HG03558 (cell line): ENCODE results near the gene CORO1C.
"Not testable (repeated sequence)": the region's sequence is repeated elsewhere in the genome, so short reads cannot be mapped to it uniquely, and the experiment has no call there.

Source experiments
- ATAC-seq: cut with Tn5 transposase; IDR thresholded peaks from one replicate; pipeline ENCODE4 v1.9.1; 2021; ENCODE audit warnings: moderate number of reproducible peaks; ENCODE audit not compliant: unreplicated experiment; ENCODE audit errors: extremely low read depth

CORO1C gene

DNA sequence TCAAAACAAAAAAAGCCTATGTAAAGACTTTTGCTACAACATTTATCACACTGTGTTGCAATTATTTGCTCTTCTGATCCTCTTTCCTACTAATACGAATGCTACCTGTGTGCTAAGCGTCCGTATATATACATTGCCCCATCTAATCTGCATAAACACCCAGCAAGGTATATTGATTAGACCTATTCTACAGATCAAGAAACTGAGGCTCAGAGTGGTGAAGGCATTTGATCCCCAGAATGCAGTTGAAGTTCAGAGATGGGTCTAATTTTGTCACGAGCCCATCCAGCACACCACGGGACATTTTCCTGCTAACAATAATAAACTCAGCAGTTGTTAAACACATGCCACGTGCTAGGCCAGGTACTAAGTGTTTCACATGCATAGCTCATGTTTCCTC, 25.1 kb upstream of the CORO1C start:
- ATAC-seq = no peak

DNA sequence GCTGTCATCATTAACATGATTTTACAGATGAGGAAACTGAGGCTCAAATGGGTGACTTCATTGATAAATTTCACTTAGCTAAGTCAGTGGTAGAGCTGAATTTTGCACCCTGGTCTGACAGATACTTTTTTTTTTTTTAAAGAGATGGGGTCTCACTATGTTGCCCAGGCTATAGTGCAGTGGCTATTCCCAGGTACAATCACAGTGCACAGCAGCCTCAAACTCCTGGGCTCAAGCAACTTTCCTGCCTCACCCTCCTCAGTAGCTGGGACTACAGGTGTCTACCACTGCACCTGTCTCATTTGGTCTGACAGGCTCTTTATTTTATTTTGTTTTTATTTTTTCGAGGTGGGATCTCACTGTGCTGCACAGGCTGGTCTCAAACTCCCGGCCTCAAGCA, 24.2 kb upstream of the CORO1C start:
- ATAC-seq = no peak

DNA sequence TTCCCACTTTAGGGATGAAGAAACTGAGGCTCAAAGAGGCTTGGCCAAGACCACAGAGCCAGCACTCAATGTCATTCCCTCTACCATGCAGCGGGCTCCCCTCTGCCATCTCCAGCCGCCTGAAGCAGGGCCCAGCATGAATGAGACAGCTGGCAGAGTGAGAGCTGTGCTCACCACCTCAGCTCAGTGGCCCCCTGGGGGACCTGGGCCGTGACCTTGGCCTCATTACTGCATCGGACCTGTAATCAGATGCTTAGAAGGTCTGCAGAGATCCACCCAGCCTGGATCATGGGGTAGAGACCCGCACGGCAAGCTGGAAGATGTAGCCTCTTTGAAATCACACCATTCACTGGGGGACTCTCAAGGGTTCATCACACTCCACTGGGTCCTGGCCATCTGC, 22.7 kb upstream of the CORO1C start:
- no peak for ATAC-seq

DNA sequence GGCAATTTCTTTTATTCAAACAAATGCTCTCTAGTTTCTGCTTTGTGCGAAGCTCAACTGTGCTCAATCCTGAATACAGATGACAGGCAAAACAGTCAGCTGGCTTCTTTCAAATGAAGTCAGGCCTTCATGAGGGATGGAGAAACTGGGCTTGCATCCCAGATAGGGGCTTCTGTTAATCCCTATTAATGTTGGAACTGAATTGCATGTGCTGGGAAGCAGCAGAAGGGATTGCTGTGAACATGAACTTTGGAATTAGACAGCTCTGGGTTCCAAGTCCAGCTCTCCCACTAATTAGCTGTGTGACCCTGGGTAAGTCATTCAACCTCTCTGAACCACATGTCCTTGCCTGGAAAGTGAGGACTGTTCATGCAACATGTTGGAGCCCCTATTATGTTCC, 21.1 kb upstream of the CORO1C start:
- ATAC-seq = no peak

DNA sequence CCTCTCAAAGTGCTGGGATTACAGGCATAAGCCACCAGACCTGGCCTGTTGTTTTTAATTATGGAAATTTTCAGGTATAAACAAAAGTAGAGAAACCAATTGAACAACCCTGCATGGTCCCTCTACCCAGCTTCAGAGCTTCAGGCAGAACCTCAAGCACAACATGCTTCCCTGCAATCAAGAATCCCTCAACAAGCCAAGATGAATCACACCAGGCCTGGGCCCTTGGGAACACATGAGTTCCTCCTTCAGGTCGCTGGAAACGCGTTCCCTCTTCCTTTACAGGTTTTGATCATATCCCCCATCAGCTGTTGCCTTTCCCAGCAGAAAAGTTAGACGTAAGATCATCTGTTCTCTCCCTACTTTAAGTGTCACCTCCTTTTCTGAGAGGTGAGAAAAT, 20.5 kb upstream of the CORO1C start:
- no peak for ATAC-seq

DNA sequence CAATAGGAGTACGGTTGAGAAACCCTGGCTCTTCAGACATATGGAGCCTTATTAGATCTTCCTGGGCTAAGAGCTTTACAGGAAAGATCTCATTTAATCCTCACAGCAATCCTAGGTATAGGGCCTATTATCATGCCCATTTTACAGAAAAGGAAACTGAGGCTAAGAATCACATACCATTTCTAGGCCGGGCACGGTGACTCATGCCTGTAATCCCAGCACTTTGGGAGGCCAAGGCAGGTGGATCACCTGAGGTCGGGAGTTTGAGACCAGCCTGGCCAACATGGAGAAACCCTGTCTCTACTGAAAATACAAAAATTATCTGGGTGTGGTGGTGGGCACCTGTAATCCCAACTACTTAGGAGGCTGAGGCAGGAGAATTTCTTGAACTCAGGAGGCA, 19.7 kb upstream of the CORO1C start:
- not testable (repeated sequence) for ATAC-seq

DNA sequence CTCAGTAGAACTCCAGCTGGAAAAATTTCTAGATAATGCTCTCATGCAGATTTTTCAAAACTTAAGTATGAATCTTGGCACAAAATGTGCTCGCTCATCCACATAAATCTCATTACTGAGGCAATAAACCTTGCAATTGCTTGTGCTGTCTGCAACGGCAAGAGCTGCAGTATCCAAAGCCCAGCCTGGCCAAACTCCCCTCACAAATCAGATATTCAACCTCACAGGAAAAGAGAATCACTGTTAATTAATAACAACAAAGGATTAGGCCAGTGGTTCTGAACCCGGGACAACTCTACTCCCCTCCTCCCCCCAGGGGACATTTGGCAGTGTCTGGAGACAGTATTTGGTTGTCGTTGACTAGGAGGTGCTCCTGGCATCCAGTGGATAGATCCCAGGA, 19.2 kb upstream of the CORO1C start:
- ATAC-seq = no peak

DNA sequence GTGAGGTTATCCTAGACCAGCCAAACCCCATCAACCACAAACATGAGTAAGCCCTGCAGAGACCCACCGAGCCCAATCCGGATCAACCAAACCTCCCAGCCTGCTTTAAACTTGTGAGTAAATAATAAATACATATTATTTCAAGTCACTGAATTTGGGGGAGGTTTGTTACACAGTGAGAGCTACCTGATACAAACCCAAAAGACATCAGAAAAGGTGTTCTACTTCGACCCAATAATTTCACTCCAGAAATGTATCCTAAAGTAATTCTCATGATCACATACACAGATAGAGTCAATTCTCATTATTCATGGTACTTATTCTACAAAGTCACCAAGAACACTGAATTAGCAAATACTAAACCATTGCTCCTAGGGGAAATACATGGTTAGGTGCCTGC, 16.2 kb upstream of the CORO1C start:
- no peak for ATAC-seq

DNA sequence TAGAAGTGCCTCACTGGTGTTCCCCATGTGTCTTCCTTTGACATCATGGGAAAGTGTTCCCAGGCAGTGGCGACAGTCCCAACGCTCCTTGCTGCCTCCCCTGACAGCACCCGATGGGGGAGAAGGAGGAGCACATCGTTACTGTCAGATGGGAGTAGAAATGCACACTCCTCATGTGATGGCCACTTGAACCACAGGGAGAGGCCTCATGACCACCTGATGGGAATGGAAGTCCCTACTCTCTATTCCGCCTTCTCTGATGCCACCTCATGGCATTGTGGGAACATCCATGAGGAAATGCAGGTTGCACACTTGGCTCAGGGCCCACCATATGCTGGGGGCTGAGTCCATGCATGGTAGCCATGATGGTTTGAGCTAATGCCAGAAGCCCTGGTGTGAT, 14.3 kb upstream of the CORO1C start:
- ATAC-seq = no peak

DNA sequence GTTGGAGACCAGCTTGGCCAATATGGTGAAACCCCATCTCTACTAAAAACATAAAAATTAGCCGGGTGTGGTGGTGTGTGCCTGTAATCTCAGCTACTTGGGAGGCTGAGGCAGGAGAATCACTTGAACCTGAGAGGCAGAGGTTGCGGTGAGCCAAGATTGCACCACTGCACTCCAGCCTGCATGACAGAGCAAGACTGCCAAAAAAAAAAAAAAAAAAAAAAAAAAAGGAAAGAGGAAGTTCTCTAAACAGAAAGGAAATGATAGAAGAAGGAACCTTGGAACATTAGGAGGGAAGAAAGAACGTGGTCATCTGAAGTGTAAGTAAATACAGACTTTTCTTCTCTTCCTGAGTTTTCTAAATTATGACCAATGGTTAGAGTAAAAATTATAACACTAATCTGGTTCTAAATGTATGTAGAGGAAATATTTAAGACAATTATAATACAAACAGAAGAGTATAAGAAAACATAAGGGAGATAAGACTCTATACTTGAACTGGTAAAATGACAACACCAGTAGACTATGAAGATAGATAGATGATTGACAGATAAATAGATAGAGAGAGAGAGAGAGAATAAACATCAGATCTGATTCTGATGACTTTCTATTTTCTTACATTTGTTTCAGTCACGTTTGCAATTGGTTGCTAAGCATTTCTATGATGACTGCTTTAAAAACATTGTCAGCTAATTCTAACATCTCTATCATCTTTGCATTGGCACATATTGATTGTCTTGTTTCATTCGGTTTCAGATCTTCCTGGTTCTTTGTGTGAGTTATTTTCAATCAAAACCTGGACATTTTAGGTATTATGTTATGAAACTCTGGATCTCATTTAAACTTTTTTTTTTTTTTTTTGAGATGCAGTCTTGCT, 12.9 kb upstream of the CORO1C start:
- ATAC-seq = no peak

DNA sequence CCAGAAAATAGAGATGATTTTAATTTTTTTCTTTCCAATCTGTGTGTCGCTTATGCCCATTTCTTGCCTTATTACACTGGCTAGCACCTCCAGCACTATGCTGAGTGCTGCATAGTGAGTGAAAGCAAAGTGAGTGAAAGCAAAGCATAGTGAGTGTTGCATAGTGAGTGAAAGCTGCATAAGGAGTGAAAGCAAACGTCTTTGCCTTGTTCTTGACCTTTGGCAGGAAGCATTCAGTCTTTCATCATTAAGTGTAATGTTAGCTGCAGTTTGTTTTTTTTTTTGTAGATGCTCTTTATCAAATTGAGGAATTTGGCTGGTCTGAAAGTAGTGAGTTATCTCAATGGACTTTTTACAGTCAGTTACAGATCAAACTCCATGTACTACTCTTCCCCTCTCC, 6.9 kb upstream of the CORO1C start:
- ATAC-seq = no peak

DNA sequence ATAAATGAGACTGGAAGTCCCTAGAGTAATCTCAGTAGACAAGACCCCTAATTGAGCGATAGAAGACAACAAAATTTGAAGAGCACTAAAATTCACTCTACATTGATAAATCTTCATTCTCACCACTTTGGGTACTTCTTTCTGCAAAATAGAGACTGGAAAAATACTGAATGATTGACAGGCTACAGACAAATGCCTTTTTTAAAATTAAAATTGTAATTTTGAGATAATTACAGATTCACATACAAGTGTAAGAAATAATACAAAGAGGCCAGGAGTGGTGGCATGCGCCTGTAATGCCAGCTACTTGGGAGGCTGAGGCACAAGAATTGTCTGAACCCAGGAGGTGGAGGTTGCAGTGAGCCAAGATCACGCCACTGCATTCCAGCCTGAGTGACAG, 4.5 kb upstream of the CORO1C start:
- ATAC-seq = no peak

DNA sequence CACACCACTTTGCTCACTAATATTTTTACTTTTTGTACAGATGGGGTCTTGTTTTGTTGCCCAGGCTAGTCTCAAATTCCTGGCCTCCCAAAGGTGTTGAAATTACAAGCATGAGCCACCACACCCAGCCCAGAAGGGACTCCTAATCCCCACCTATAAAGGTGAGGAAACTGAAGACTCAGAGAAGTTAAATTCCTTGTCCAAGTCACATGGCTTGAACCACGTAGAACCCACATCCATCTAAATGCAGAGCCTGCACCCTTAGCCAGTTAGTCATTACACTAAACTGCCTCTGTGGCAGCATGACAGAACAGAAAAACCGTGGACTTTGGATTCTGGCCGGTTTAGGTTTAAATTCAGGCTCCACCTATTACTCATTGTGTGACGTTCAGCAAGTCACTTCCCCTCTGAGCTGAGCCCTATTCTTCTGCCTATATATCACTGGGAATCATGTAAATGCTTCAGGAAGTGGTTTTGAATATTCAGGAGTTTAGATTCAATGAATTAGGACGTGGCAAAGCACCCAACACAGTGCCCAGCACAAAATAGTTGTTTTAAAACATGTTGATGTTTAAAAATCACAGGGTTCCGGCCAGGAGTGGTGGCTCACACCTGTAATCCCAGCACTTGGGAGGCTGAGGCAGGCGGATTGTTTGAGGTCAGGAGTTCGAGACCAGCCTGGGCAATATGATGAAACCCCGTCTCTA, 3.0 kb upstream of the CORO1C start:
- ATAC-seq = no peak

DNA sequence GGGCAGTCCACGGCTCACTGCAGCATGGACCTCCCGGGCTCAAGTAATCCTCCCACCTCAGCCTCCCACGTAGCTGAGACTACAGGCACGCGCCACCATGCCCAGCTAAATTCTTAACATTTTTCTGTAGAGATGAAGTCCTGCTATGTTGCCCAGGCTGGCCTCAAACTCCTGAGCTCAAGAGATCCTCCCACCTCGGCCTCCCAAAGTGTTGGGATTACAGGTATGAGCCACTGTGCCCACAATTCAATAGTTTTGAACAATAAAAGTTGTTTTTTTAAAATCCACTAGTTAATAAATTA, 1.9 kb upstream of the CORO1C start:
- not testable (repeated sequence) for ATAC-seq

DNA sequence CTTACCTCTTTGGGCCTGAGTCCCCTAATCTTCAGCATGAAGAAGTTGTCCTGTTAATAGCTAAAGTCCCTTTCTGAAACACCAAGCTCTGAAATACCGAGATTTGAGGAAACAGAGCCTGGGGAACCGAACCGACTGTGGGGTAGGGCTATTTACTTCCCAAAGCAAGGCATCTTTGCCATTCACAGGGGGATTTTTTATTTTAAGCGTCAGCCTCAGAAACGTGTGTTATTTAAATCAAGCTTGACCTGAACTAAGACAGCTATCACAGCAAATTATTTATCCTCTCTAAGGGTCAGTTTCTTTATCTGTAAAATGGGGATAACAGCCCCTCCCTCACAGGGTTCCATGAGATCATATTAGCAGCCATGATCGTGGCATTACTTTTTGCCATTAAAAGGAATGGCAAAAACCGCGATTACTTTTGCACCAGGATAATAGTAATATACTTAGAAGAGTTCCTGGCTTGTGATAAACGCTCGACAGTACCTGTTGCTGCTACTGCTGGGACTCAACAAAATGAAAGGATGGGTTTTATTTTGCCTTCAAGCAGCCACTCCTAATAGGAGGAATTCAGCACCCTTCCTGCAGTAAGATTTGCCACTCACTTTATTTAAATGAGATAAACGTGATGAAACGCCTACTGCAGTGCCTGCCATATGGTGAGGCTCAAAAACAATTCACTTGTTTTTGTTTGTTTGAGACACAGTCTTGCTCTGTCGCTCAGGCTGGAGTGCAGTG, 1.3 kb upstream of the CORO1C start:
- ATAC-seq = no peak

DNA sequence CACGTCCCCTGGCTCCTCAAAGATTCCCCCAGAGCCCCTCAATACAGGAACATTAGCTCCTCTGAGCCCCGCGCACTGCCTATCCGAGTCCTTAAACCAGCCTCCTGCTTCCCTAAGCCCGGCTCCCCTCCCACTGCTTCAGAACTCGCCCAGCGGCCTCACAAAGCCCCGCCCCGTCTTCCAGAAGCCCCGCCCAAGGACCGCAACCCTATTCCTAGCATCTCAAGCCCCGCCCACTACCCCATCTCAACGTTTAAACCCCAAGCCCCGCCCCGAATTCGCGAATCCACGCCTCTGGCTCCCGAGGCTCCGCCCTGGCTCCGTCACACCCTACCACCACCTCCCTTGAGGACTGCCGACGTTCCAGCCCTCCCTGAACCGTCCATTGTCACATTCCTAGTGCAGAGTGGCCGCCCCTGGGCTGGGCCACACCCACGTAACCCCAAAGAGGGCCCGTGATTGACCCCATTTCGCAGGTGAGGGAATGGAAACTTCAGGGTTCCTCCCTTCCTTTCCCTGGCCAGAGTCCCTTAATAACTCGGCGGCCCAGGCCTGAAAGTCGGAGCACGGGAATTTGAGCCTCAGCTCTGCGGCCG, 646 bp upstream of the CORO1C start:
- ATAC-seq = peak; percentile 21

DNA sequence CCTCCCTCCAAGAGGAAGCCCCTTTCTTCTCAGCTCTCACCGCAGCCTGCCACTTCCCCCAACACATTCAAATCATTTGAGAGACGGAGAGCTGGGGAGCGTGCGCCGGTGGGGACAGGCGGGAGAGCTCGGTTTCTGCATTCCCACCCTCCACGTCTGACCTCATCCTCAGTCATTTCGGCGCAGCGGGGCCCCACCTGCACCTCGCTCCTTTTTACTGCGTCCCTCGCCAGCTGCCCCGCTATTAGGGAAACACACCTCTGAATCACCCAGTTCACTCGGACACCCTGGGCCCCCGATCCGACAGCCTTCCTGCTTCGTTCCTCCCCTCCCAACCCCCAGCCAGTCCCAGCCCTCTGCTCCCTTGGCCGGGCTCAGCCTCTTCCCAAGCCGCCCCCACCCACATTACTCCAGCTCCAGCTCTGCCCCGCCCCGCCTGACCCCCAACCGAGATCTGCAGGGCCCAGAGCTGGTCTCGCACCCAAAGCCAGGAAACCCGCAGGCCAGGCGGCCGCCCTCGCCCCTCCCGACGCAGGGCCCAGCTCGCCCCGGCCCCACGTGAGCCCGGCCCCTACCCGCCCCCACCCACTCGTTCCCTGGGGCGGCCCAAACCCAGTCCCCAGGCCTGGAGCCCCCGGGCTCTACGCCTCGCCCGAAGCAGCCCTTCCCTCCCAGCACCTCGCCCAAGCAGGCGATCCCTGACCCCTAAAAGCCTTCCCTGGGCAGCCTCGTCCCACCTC, 783 bp downstream of the CORO1C start:
- ATAC-seq = no peak

DNA sequence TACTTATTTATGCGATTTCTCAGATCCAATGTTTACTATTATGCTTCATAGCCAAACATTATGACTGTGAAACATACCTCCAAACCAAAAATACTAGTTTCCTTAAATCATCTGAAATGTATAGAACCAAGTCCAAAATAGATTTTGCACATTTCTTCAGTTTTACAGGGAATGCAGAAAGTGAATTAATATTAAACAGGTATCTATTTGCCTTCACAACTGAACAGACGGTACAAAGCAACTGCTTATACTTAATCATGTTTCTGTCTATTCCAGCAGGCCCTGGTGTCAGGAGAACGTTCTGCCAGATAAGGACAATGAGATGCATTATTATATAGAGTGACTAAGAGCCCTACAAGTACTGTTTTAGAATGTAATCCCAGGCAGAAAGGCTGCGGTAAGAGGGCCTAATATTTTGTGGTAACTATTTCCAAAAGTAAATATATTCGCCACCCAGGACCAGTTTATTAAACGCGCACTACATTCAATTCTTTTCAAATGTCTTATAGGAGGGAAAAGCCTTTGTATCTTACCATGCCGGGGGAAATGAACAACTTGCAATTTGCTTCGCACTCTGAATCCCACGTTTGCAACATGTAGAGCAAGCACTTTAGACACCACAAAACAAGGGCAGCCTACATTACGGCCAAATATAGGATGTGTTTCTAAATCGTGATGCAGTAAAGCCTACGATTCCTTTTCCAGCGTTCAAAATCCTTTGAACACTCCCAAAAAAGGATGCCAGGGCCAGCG, 1.5 kb downstream of the CORO1C start:
- ATAC-seq = no peak

DNA sequence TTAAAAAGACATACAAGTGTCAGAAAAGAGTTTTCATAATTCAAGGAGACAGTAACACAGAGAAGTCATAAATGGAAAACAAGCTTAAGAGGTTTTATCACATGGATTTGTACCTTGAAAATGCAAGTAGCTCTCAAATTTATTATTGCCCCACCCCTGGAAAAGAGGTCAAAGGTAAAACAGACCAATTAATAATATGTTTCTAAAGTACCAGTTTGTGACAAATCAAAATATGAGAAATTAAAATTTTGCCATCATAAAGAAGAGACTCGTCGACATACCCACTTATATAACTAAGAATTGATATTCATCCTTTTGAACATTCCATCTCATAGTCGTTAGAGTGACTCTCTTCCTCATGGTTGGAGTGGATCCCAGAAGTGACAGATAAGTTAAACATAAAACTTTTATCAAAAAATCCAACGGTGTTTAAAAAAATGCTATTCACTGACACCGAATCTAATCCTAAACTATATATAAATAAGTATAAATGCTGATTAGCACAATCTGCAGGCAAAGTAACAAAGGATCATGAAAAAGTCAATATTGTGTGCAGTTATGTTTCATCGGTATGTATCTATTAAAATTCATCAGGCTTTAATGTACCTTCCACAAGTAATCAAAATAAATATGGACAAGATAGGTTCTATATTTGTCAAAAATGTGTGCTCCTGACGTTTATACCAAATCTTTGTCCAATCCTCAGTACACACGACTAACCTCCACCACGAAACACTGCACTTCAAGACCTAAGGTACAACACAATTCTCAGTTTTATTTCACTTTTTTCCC, 2.3 kb downstream of the CORO1C start:
- no peak for ATAC-seq
